ENCODE results near the gene ATP8B3. TPM values are rescaled to one million over a fixed set of nuclear protein-coding genes. Genes with fewer than 3 reads are reported as not detected.

The ATP8B3 gene
- total RNA-seq = 4.6 and 5.2 TPM in 2 replicates
- long read RNA-seq = 0 reads

DNA sequence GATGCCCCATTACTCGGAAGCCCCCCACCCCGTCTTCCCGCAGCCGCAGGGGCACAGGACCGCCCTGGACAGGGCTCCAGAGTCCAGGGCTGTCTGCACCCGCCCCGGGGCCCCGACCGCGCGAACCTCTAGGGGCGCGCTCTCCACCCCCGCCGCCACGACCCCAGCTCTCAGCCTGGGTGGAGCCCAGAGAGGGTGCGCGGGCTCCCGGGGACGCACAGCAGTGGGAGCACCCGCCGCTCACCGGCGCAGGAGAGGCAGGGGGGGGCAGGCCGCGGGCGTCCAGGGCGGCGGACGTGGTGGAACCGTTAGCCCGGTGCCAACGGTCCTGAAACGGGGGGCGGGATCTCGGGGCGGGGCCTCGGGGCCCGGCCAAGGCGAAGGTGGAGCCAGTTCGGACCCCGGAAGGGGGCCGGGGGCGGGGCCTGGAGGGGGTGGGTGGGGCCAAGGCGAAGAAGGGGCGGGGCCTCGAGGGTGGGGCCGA lies at the start of gene ATP8B3:
Gene ATP8B3 (minus strand): TSS at position 335 of the 484 bp plus-strand sequence. CDS start 540 bp downstream, outside the sequence.
- no peak for DNase-seq (ENCODE audit: extremely low spot score, unreplicated experiment)
- peaks cover 15% of the 10 kb centered on the region for H3K4me1 Mint-ChIP-seq (ENCODE audit: unreplicated experiment)
- peaks cover 3% of the 10 kb centered on the region for H3K36me3 Mint-ChIP-seq (ENCODE audit: unreplicated experiment)
- no peaks in the 10 kb centered on the region for H3K27me3 Mint-ChIP-seq (ENCODE audit: unreplicated experiment)
- peak within 1 kb of the TSS; percentile 91 for H3K4me3 Mint-ChIP-seq (ENCODE audit: unreplicated experiment)
- peak within 1 kb of the TSS; percentile 88 for H3K27ac Mint-ChIP-seq (ENCODE audit: unreplicated experiment)
- no peak for TF ChIP-seq CTCF (IDR thresholded peaks at IDR 0.05)
- H3K9me3 Mint-ChIP-seq (ENCODE audit: unreplicated experiment) = no peaks in the 10 kb centered on the region

- Mint-ChIP-seq H3K9me3 (ENCODE audit: unreplicated experiment) (no peaks in the 10 kb centered on the region), H3K27ac (ENCODE audit: unreplicated experiment) (peak overlapping the region; percentile 86), H3K36me3 (ENCODE audit: unreplicated experiment) (no peaks in the 10 kb centered on the region), H3K4me3 (ENCODE audit: unreplicated experiment) (peak overlapping the region; percentile 90), H3K27me3 (ENCODE audit: unreplicated experiment) (no peaks in the 10 kb centered on the region), H3K4me1 (ENCODE audit: unreplicated experiment) (peaks cover 46% of the 10 kb centered on the region)
- DNase-seq (ENCODE audit: extremely low spot score, unreplicated experiment) = no peak
- no peak for TF ChIP-seq CTCF (IDR thresholded peaks at IDR 0.05)
Observed at GRCh38 chr19:1861599-1862031, 49.5 kb upstream of the ATP8B3 start.

- Mint-ChIP-seq H3K27me3 (ENCODE audit: unreplicated experiment) (no peaks in the 10 kb centered on the region), H3K9me3 (ENCODE audit: unreplicated experiment) (no peaks in the 10 kb centered on the region), H3K4me3 (ENCODE audit: unreplicated experiment) (peak overlapping the region; percentile 90), H3K27ac (ENCODE audit: unreplicated experiment) (peak overlapping the region; percentile 86), H3K4me1 (ENCODE audit: unreplicated experiment) (peaks cover 52% of the 10 kb centered on the region), H3K36me3 (ENCODE audit: unreplicated experiment) (no peaks in the 10 kb centered on the region)
- TF ChIP-seq CTCF (IDR thresholded peaks at IDR 0.05) = no peak
- no peak for DNase-seq (ENCODE audit: extremely low spot score, unreplicated experiment)
Observed at GRCh38 chr19:1860821-1861598, 48.9 kb upstream of the ATP8B3 start.

DNA sequence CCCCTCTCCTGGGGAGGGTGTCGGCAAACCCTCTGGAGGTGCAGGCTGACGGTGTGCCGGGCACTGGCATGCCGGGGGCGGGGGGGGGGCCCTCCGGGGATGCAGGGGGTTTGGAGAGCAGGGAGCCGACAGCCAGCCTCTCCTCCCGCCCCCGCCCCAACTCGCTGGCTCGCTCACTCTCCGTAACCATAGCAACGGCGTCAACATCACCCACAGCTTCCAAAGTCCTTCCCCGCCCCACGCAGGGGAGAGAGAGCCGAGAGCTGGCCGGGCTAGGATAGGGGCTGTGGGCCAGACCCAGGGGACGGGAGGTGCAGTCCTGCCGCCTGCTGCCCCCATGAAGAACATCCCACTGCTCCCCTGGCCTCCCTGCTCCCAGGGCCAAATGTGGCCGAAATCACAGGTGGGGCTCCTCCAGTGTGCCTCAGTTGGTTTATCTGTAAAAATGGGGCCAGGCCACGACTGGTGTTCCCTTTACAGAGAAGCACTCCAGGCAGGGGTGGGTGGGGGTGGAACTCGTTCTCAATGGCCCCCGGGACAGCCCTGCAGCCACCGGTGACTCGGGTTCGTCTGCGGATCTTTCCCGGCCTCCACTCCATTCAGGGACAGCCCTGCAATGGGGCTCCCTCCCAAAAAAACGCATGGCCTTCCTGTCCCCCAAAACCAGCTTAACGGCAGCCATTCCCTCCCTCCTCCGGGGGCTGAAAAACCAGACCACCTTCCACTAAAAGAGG lies 48.1 kb upstream of the ATP8B3 start:
- no peak for TF ChIP-seq CTCF (IDR thresholded peaks at IDR 0.05)
- H3K9me3 Mint-ChIP-seq (ENCODE audit: unreplicated experiment) = no peaks in the 10 kb centered on the region

DNA sequence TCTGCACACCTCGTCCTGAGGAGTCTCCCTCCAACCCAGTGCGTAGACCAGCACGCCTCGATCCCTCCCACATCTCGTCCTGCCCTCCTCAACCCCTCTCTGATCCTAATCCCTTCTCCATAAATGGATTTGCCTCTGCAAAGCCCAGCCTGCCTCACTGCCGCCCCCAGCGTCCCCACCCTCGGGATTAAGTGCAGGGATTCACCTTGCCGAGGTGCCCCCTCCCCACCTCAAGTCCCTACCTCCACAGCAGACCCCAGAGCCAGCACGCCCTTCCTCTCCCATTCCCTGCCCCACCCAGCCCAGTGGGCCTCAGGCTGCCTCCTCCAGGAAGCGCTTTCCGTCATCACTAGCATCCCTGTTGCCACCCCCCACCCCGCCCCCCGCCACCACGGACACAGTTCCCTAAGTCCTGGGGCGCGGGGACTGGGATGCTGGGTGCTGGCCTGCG lies 47.3 kb upstream of the ATP8B3 start:
- Mint-ChIP-seq H3K4me1 (ENCODE audit: unreplicated experiment) (peaks cover 64% of the 10 kb centered on the region), H3K27ac (ENCODE audit: unreplicated experiment) (peak overlapping the region; percentile 86), H3K36me3 (ENCODE audit: unreplicated experiment) (no peaks in the 10 kb centered on the region), H3K4me3 (ENCODE audit: unreplicated experiment) (no peak overlapping the region), H3K27me3 (ENCODE audit: unreplicated experiment) (no peaks in the 10 kb centered on the region), H3K9me3 (ENCODE audit: unreplicated experiment) (no peaks in the 10 kb centered on the region)
- no peak for DNase-seq (ENCODE audit: extremely low spot score, unreplicated experiment)
- TF ChIP-seq CTCF (IDR thresholded peaks at IDR 0.05) = no peak

More for the DNA sequence above, 48.1 kb upstream of the ATP8B3 start:
- Mint-ChIP-seq H3K4me1 (ENCODE audit: unreplicated experiment) (peaks cover 56% of the 10 kb centered on the region), H3K27ac (ENCODE audit: unreplicated experiment) (peak overlapping the region; percentile 86), H3K4me3 (ENCODE audit: unreplicated experiment) (no peak overlapping the region), H3K27me3 (ENCODE audit: unreplicated experiment) (no peaks in the 10 kb centered on the region), H3K36me3 (ENCODE audit: unreplicated experiment) (no peaks in the 10 kb centered on the region)
- DNase-seq (ENCODE audit: extremely low spot score, unreplicated experiment) = peak; percentile 91

All from osteocyte (in vitro differentiated cells).